HCT116 (cell line): ENCODE data around the gene CAMK2D.

Experiments used
- EGR1 ChIP-seq: IDR thresholded peaks from 2 replicates; pipeline ENCODE4 v1.6.1; 2012; ENCODE audit warnings: low read depth
- EZH2 ChIP-seq: fragments of 200-600 bp; sonication (generic); IDR thresholded peaks from 2 replicates; pipeline ENCODE4 v1.6.1; 2017; ENCODE audit warnings: antibody characterized with exemption, mixed run types
- FOSL1 ChIP-seq: IDR thresholded peaks from 2 replicates; pipeline ENCODE4 v1.6.1; 2012; ENCODE audit warnings: low read depth
- POLR2A ChIP-seq: IDR thresholded peaks from 2 replicates; pipeline ENCODE4 v1.7.0; 2011; ENCODE audit warnings: borderline replicate concordance; ENCODE audit not compliant: insufficient read depth, insufficient read length; ENCODE audit errors: extremely low read depth
- POLR2AphosphoS5 ChIP-seq: IDR thresholded peaks from 2 replicates; pipeline ENCODE4 v1.6.1; 2011; ENCODE audit warnings: mild to moderate bottlenecking, low read depth, low read length, moderate library complexity
- RAD21 ChIP-seq: IDR thresholded peaks from 2 replicates; pipeline ENCODE4 v1.6.1; 2012; ENCODE audit warnings: low read depth, mild to moderate bottlenecking
- SP1 ChIP-seq: IDR thresholded peaks from 2 replicates; pipeline ENCODE4 v1.6.1; 2012; ENCODE audit warnings: low read depth
- SRF ChIP-seq: IDR thresholded peaks from 2 replicates; pipeline ENCODE4 v1.6.1; 2012; ENCODE audit warnings: low read depth
- TCF7L2 ChIP-seq: IDR thresholded peaks from 2 replicates; pipeline ENCODE4 v1.7.0; 2011; ENCODE audit warnings: borderline replicate concordance, inconsistent platforms; ENCODE audit not compliant: insufficient read depth, insufficient read length; ENCODE audit errors: extremely low read depth
- YY1 ChIP-seq: IDR thresholded peaks from 2 replicates; pipeline ENCODE4 v1.6.1; 2011; ENCODE audit warnings: low read length, low read depth, moderate library complexity, mild to moderate bottlenecking; ENCODE audit not compliant: insufficient replicate concordance; ENCODE audit errors: extremely low read depth
- TF ChIP-seq, protein P1 (sequence below), 3 experiments: fragments of 200-600 bp in 1 of 3; sonication (generic) in 1 of 3; IDR thresholded peaks in 2 of 3; conservative IDR thresholded peaks in 1 of 3; 2 replicates each; pipeline ENCODE4 v1.5.1; 2012 to 2017; ENCODE audit warnings: low read depth in 2 of 3, low read length in 2 of 3, antibody characterized with exemption in 1 of 3, borderline replicate concordance in 1 of 3, control low read depth in 1 of 3, mild to moderate bottlenecking in 1 of 3, mixed read lengths in 1 of 3, mixed run types in 1 of 3, moderate library complexity in 1 of 3; ENCODE audit not compliant: insufficient read depth in 1 of 3
- TF ChIP-seq, protein P2 (sequence below): IDR thresholded peaks from 2 replicates; pipeline ENCODE4 v1.6.1; 2012

DNA sequence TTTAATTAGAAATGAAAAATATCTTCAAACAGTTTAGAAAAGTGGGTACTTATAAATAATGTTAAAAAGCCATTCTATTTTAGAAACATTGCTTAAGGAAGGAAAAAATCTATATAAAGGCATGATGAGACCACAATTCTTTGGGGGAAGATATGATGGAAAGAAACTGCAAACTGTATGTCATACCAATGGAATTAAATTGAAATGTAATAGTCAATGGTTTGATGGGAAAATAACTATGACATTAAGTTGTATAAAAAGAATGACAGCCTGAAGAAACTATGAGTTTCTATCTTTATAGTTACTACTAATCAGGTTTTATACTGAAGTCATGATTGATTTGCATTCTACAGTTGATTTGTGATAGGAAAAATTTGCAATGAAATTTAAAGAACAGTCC is 40.3 kb upstream of the CAMK2D start:
- TF ChIP-seq EGR1: no peak
- TF ChIP-seq, protein P1, sequence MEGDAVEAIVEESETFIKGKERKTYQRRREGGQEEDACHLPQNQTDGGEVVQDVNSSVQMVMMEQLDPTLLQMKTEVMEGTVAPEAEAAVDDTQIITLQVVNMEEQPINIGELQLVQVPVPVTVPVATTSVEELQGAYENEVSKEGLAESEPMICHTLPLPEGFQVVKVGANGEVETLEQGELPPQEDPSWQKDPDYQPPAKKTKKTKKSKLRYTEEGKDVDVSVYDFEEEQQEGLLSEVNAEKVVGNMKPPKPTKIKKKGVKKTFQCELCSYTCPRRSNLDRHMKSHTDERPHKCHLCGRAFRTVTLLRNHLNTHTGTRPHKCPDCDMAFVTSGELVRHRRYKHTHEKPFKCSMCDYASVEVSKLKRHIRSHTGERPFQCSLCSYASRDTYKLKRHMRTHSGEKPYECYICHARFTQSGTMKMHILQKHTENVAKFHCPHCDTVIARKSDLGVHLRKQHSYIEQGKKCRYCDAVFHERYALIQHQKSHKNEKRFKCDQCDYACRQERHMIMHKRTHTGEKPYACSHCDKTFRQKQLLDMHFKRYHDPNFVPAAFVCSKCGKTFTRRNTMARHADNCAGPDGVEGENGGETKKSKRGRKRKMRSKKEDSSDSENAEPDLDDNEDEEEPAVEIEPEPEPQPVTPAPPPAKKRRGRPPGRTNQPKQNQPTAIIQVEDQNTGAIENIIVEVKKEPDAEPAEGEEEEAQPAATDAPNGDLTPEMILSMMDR (IDR thresholded peaks at IDR 0.05 in 2 of 3, conservative IDR thresholded peaks at IDR 0.05 in 1 of 3; ENCODE audit: borderline replicate concordance in 1 of 3, insufficient read depth in 1 of 3, low read depth in 2 of 3, low read length in 2 of 3): no peak
- TF ChIP-seq SP1: no peak
- TF ChIP-seq POLR2AphosphoS5: no peak
- no peak for TF ChIP-seq SRF
- TF ChIP-seq FOSL1: no peak
- TF ChIP-seq, protein P2, sequence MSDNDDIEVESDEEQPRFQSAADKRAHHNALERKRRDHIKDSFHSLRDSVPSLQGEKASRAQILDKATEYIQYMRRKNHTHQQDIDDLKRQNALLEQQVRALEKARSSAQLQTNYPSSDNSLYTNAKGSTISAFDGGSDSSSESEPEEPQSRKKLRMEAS: no peak
- TF ChIP-seq YY1: no peak
- TF ChIP-seq POLR2A: no peak
- TF ChIP-seq RAD21: no peak
- TF ChIP-seq EZH2: no peak
- TF ChIP-seq TCF7L2: no peak
